ENCODE measurements around the gene CAMSAP1.

DNA sequence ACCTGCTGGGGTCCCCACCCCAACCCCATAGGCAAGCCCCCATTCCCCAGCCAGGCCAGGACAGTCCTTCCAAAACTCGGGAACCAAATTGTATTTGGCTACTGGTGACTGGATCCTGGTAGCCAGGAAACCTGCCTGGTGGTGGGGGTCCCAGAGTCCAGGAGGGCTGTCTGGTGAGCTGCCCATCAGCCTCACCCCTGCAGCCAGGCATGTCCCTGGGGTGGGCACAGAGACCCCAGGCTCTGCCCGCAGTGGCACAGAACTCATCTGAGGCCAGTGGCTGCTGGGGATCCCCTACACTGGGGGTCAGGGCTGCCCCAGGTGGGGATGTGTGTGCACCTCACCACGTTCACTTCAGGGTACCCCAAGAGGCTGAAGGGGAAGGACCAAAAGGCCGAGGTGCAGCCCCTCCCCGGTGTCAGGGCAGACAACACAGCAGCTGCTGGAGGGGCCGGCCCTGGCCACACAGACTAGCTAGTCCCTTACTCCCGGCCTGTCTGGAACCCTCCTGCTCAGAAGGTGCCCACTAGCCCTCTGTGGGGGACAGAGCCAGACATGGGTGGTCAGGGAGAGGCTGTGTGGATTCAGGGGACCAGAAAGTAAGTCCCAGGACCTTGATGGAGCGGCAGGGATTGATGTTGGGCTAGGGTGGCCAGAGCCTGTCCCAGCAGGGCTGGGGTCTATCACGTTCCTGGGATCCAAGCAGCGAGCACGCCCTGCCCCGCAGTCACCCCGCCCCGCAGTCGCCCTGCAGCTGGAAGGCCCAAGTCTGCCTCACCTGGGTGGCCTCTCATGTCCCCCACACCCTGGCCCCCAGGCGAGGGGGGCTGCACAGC lies 113.9 kb downstream of the CAMSAP1 start:
- TF ChIP-seq POLR2A (IDR thresholded peaks at IDR 0.05) (no peak), POLR2AphosphoS5 (IDR thresholded peaks at IDR 0.05) (no peak), CTCF (IDR thresholded peaks at IDR 0.05) (no peak)
